OCI-LY3 (cell line): ENCODE measurements around the gene PTPRC.

Source experiments
- CTCF ChIP-seq: fragments of 200-600, 300-600 bp; sonication (generic); IDR thresholded peaks from 2 replicates; pipeline ENCODE4 v1.5.1; 2014; ENCODE audit warnings: antibody characterized with exemption, low read length, low read depth
- EZH2phosphoT487 ChIP-seq: fragments of 200-600 bp; shearing (Covaris generic); IDR thresholded peaks from 2 replicates; pipeline ENCODE4 v1.6.1; 2018; ENCODE audit warnings: antibody characterized with exemption, mixed run types, low read depth

- no peak for TF ChIP-seq CTCF
- no peak for TF ChIP-seq EZH2phosphoT487
Measured at GRCh38 chr1:198674009-198674408, 35.2 kb downstream of the PTPRC start.
